Kidney epithelial cell (primary cell): ENCODE measurements around the gene WDR48. TPM values are rescaled to one million over a fixed set of nuclear protein-coding genes. Genes with fewer than 3 reads are reported as not detected.

Experiments used
- DNase-seq: peaks from one replicate; pipeline ENCODE4 v3.0.0-alpha.2; 2010; ENCODE audit warnings: low read depth
- H3K27me3 ChIP-seq: 2 replicates; pipeline ENCODE4 v1.6.0; 2011; ENCODE audit warnings: low read length; ENCODE audit not compliant: control insufficient read depth, insufficient read depth
- H3K36me3 ChIP-seq: 2 replicates; pipeline ENCODE4 v1.5.1; 2011; ENCODE audit warnings: low read length; ENCODE audit not compliant: control insufficient read depth, insufficient read depth
- H3K4me3 ChIP-seq: 2 replicates; pipeline ENCODE4 v1.5.1; 2011; ENCODE audit warnings: low read depth, mild to moderate bottlenecking, control low read depth, low read length
- total RNA-seq: library from RNA; depleted of rRNA; stranded (reverse); fragments of >200 nt; gene quantifications from 2 replicates; pipeline ENCODE4 v1.2.3, GENCODE V29; 2015
- TF ChIP-seq, protein P1 (sequence below): IDR thresholded peaks from 2 replicates; pipeline ENCODE4 v1.5.1; 2011; ENCODE audit warnings: mild to moderate bottlenecking, moderate library complexity, low read length, control low read depth, inconsistent platforms; ENCODE audit not compliant: insufficient read depth, poor library complexity, severe bottlenecking

The WDR48 gene
- total RNA-seq, 1 donor from 2014 or later = 33.2 TPM

DNA sequence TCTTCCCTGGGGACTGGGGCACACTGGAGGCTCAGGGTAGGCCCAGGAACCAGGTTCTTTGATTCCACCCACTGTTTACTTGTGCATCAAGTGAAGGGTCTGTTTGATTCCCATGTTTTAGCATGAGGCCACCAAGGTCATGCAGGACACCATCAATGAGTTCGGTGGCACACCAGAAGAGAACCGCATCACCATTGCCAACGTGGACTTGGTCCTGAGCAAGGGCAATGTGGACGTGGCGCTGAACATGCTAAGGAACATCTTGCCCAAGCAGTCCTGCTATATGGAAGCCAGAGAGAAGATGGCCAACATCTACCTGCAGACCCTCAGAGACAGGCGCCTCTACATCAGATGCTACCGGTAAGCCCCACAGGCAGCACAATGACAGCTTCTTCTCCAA, 77.1 kb downstream of the WDR48 start:
- H3K36me3 ChIP-seq = no peaks in the 10 kb centered on the region
- no peak overlapping the region for H3K4me3 ChIP-seq
- H3K27me3 ChIP-seq = no peaks in the 10 kb centered on the region
- DNase-seq = no peak
- TF ChIP-seq, protein P1, sequence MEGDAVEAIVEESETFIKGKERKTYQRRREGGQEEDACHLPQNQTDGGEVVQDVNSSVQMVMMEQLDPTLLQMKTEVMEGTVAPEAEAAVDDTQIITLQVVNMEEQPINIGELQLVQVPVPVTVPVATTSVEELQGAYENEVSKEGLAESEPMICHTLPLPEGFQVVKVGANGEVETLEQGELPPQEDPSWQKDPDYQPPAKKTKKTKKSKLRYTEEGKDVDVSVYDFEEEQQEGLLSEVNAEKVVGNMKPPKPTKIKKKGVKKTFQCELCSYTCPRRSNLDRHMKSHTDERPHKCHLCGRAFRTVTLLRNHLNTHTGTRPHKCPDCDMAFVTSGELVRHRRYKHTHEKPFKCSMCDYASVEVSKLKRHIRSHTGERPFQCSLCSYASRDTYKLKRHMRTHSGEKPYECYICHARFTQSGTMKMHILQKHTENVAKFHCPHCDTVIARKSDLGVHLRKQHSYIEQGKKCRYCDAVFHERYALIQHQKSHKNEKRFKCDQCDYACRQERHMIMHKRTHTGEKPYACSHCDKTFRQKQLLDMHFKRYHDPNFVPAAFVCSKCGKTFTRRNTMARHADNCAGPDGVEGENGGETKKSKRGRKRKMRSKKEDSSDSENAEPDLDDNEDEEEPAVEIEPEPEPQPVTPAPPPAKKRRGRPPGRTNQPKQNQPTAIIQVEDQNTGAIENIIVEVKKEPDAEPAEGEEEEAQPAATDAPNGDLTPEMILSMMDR = no peak

DNA sequence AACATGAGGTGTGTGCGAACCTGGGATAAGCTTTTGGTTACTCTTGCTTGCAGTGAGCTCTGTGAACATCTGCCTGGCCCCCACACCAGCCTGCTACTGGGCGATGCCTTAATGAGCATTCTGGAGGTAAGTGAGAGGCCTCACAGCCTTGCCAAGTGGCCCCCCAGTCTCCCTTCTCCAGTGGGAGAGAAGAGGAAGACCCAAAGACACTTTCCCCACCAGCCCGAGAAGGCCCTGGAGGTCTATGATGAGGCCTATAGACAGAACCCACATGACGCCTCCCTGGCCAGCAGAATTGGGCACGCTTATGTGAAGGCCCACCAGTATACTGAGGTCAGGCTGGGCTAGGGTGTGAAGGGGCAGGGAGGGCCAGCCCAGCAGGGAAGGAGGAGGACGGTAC, 78.2 kb downstream of the WDR48 start:
- no peaks in the 10 kb centered on the region for H3K27me3 ChIP-seq
- TF ChIP-seq, protein P1 = no peak
- no peak overlapping the region for H3K4me3 ChIP-seq
- no peak for DNase-seq
- H3K36me3 ChIP-seq = no peaks in the 10 kb centered on the region

DNA sequence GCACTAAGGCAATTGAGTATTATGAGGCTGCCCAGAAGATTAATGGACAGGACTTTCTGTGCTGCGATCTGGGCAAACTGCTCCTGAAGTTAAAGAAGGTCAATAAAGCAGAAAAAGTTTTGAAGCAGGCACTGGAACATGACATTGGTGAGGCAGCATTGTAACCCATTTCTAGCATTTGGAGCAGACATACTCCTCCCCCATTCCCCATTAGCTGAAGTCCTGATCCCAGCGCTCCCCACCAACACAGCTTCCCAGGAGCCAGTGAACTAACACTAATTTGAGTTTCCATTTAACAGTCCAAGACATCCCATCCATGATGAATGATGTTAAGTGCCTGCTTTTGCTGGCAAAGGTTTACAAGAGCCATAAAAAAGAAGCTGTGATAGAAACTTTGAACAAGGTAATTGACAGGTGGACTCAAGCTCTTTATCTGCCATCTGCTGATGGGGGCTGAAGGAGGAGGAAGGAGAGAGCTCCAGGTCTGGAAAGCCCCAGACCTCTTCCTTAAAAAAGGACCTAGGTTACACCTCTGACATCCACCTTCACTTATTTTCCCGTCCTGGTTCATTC, 79.0 kb downstream of the WDR48 start:
- TF ChIP-seq, protein P1 = no peak
- H3K4me3 ChIP-seq = no peak overlapping the region
- no peaks in the 10 kb centered on the region for H3K27me3 ChIP-seq
- no peak for DNase-seq
- H3K36me3 ChIP-seq = no peaks in the 10 kb centered on the region

DNA sequence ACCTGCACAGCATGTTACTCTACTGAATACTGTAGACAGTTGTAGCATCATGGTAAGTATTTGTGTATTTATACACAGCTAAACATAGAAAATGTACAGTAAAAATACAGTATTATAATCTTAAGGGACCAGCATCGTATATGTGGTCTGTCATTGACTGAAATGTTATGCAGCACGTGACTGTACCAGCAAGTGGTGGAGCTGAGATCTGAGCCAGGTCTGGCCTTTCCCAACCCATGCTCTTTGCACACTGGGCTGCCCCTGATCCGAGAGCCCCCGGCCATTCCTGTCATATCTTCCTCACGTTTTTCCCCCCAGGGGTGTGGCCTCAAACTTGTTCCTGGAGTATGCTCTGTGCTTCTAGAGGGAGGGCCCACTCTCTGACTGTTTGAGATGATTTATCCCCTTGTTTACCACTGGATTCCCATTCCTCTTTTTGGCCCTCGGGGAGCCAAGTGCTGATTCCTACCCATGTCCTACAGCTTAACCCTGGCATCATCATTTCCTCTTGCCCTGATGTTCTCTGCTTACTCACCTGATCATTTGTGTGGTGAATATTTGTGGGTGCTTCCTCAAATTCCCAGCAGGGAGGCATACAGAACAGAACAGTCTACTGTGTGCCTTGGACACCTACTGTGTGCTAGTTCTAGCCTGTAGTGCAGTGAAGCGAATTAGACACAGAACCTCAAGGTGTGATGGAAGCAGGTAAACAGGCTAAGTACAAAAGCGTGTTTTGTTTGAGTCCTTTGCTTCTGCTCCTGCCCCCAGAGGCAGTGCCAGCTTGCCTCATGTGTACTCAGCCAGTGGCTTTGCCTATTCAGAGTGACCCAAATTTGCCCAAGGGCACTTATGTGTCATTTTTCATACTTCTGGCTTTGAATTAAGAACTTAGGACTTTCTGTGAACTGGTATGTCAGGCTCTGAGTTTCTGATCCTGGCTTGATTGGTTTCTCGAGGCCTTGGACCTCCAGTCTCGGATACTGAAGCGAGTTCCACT, 80.6 kb downstream of the WDR48 start:
- no peak for DNase-seq
- no peaks in the 10 kb centered on the region for H3K27me3 ChIP-seq
- no peaks in the 10 kb centered on the region for H3K36me3 ChIP-seq
- TF ChIP-seq, protein P1 = no peak
- H3K4me3 ChIP-seq = no peak overlapping the region

DNA sequence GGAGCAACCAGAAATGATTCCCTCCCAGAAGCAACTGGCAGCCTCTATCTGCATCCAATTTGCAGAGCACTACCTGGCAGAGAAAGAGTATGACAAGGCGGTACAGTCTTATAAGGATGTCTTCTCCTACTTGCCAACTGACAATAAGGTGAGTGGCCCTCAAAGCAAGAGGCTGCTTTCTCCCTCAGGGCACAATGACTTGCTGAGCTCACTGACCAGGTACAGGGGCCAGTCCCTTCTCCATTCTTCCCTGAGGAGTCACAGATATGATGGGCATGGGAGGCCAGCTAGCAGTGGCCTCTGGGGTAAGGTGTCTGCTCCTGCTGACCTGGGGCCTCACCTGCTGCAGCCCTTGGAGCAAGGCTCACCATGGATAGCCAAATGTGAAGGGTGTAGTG, 81.3 kb downstream of the WDR48 start:
- Histone ChIP-seq H3K27me3 (no peaks in the 10 kb centered on the region), H3K4me3 (no peak overlapping the region), H3K36me3 (no peaks in the 10 kb centered on the region)
- TF ChIP-seq, protein P1 = no peak
- DNase-seq = no peak
